ENCODE results near the gene RAB5B.

- TF ChIP-seq, protein P1, sequence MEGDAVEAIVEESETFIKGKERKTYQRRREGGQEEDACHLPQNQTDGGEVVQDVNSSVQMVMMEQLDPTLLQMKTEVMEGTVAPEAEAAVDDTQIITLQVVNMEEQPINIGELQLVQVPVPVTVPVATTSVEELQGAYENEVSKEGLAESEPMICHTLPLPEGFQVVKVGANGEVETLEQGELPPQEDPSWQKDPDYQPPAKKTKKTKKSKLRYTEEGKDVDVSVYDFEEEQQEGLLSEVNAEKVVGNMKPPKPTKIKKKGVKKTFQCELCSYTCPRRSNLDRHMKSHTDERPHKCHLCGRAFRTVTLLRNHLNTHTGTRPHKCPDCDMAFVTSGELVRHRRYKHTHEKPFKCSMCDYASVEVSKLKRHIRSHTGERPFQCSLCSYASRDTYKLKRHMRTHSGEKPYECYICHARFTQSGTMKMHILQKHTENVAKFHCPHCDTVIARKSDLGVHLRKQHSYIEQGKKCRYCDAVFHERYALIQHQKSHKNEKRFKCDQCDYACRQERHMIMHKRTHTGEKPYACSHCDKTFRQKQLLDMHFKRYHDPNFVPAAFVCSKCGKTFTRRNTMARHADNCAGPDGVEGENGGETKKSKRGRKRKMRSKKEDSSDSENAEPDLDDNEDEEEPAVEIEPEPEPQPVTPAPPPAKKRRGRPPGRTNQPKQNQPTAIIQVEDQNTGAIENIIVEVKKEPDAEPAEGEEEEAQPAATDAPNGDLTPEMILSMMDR (IDR thresholded peaks at IDR 0.05 in 2 of 3, conservative IDR thresholded peaks at IDR 0.05 in 1 of 3; ENCODE audit: borderline replicate concordance in 1 of 3, insufficient read depth in 1 of 3, low read depth in 2 of 3, low read length in 2 of 3): no peak
- TF ChIP-seq TCF7L2 (IDR thresholded peaks at IDR 0.05; ENCODE audit: borderline replicate concordance, extremely low read depth, insufficient read depth, insufficient read length) (no peak), REST (IDR thresholded peaks at IDR 0.05; ENCODE audit: low read depth) (no peak), ELF1 (IDR thresholded peaks at IDR 0.05; ENCODE audit: borderline replicate concordance, low read depth) (no peak), POLR2A (IDR thresholded peaks at IDR 0.05; ENCODE audit: borderline replicate concordance, extremely low read depth, insufficient read depth, insufficient read length) (no peak), POLR2AphosphoS5 (IDR thresholded peaks at IDR 0.05; ENCODE audit: low read depth, low read length) (peak; percentile 56), MAX (IDR thresholded peaks at IDR 0.05) (no peak), EZH2phosphoT487 (IDR thresholded peaks at IDR 0.05; ENCODE audit: borderline replicate concordance) (no peak), EZH2 (IDR thresholded peaks at IDR 0.05) (no peak), JUND (IDR thresholded peaks at IDR 0.05) (no peak), SP1 (IDR thresholded peaks at IDR 0.05; ENCODE audit: low read depth) (no peak), RAD21 (IDR thresholded peaks at IDR 0.05; ENCODE audit: low read depth) (no peak)
- TF ChIP-seq, protein P2, sequence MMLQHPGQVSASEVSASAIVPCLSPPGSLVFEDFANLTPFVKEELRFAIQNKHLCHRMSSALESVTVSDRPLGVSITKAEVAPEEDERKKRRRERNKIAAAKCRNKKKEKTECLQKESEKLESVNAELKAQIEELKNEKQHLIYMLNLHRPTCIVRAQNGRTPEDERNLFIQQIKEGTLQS (IDR thresholded peaks at IDR 0.05): no peak
These were observed 40.6 kb upstream of the RAB5B start for GRCh38 chr12:55933169-55933798.
